ENCODE measurements around the gene PARVA. TPM values are rescaled to one million over a fixed set of nuclear protein-coding genes. Genes with fewer than 3 reads are reported as not detected.

The PARVA gene
- total RNA-seq, 1 experiment from 2014 or later: 43.9 TPM

DNA sequence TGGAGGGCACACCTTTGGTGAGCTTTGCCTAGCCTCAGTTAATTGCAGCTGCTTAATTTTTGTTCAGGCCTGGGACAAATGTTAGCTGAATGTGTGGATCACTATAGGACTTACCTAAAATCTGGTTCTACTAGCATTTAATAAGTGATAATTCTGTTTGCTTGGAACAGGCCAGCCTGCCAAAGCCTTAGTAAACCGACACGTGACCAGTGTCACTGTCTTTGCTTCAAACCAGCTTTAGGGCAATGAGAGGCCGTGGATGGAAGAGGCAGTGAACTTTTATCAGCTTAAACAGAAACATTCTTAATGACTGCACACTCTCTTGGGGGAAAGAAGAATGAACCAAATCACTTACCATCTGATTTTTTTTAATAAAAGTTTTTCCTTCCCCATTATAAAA lies 10.8 kb downstream of the PARVA start:
- Histone ChIP-seq H3K4me1 (peaks cover 19% of the 10 kb centered on the region), H3K9me3 (replicated peaks) (peaks cover 2% of the 10 kb centered on the region; the same call in 1 of the 2 replicates), H3K27me3 (no peaks in the 10 kb centered on the region), H3K36me3 (peaks cover 5% of the 10 kb centered on the region), H3K4me3 (no peak overlapping the region), H3K27ac (no peak overlapping the region)
- DNase-seq: no peak

DNA sequence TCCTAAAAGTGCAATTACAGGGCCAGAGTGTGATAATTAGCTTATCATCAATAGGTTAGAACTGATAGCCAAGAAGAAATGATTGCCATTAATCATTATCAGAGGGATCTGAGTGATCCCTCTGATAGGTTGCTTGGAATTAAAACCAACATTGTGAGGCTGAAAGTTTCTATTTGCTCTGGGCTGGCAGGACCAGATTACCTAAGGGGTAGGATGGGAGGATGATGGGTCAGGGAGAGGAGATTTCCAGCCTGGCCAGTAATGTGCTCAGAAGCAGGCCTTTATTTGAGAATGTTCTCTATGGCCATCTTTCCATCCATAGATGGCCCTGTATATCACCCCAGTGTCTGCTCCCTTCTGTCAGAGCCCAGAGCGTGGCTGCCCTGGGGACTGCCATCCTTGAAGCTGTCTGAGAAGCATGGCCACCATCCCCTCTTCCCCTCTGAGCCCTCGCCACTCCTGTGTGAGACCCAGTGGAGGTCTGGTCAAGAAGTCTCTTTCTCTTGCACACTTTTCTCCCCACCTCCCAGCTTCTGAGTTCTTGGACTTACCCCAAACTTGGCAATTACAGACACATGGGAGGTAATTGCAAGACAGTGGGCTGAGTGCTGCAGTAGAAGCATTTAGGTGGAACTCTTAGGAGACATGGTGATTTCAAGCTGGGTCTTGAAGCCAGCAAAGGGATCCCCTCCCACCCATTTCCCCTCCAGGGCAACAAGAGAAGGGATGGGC lies 11.7 kb downstream of the PARVA start:
- H3K36me3 ChIP-seq: peaks cover 8% of the 10 kb centered on the region
- H3K9me3 ChIP-seq (replicated peaks): peaks cover 7% of the 10 kb centered on the region; the same call in 1 of the 2 replicates
- no peak for DNase-seq
- H3K4me3 ChIP-seq: no peak overlapping the region
- H3K27me3 ChIP-seq: no peaks in the 10 kb centered on the region
- H3K27ac ChIP-seq: no peak overlapping the region
- H3K4me1 ChIP-seq: peaks cover 19% of the 10 kb centered on the region

DNA sequence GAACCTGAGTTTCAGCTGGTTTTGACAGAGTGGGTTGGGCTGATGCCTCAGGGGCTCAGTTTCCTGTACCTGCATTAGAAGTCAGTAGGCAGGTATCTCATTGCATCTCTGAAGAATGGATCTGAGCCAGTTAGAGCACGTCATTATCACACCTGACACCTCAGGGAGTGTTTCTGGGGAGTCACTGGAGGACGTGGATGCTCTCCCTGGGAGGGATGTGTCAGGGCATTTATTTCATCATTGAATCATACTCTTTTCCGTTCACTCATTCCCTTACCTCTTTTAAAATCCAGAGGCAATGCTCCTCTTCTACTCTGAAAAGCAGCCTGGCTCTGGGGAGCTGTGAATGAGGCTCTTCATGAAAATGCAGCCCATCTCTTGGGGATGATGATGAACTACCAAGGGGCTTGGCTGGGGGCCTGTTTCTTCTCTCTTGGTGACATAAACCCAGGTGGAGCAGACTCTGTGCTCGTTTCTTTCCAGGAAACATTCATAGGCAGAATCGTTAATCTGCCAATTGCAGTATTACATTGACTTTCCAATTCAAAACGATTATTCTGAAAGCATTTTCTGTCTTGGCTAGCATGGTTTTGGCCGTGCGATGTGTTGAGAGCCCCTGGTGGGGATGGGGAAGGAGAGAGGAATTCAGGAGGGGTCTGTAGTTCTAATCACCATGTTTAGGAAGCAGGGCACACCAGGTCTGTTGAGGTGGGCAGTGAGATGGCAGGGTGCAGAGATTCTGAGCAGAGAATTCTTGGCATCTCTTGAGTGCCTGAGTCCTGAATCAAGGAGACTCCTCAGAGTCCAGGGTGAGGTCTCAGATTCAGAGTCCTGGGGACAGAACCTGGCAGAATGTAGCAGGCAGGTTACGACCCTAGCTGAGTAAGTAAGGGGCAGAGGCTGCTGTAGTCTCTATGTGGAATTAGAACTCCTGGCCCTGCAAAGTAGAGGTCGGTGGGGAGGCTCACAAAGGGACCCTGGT lies 12.6 kb downstream of the PARVA start:
- peaks cover 19% of the 10 kb centered on the region for H3K4me1 ChIP-seq
- no peak for DNase-seq
- peaks cover 6% of the 10 kb centered on the region for H3K36me3 ChIP-seq
- H3K9me3 ChIP-seq (replicated peaks): peaks cover 7% of the 10 kb centered on the region; the same call in 1 of the 2 replicates
- no peak overlapping the region for H3K4me3 ChIP-seq
- no peaks in the 10 kb centered on the region for H3K27me3 ChIP-seq
- peak overlapping the region; percentile 37 for H3K27ac ChIP-seq

DNA sequence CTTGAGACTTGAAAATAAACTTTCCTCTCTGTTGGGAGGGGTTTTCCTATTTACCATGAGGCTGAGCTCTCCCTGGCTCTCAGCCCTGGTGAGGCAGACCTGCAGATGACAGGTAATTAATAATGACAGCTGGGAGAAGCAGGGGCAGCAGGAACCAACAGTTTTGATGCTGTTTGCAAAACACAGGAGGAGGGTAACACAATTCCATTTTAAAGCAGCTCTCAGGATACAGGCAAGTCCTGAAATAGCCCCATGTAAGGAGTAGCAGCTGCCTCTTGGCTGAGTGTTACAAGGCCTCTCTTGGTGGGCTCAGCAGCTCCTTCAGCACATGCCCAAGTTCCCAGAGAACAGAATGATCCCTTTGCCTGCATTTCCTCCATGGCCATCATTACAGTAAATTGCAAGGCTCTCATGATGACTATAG lies 13.3 kb downstream of the PARVA start:
- Histone ChIP-seq H3K27me3 (no peaks in the 10 kb centered on the region), H3K4me3 (no peak overlapping the region), H3K36me3 (peaks cover 7% of the 10 kb centered on the region), H3K4me1 (peaks cover 19% of the 10 kb centered on the region), H3K27ac (peak overlapping the region; percentile 37), H3K9me3 (replicated peaks) (peaks cover 7% of the 10 kb centered on the region; the same call in 1 of the 2 replicates)
- peak; percentile 74 to 87 for DNase-seq

DNA sequence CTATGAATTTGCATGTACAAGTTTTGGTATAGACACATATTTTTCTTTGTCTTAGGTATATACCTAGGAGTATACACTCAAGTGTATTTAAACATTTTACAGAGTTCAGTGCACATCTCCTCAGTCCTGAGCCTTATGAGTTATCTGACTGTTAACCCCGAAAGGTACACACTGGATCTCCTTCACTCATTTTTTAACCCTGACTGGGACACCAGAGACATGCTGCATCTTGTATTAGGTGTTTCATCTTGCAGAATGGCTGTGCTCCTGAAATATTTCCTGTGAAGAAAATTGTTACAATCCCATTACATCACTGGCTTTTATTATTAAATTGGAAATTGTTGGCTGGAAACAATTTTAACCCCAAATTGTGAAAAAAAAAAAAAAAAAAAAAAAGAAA lies 15.3 kb downstream of the PARVA start:
- Histone ChIP-seq H3K36me3 (peaks cover 13% of the 10 kb centered on the region), H3K4me3 (no peak overlapping the region), H3K27me3 (no peaks in the 10 kb centered on the region), H3K4me1 (peaks cover 17% of the 10 kb centered on the region), H3K9me3 (replicated peaks) (peaks cover 13% of the 10 kb centered on the region), H3K27ac (no peak overlapping the region)
- no peak for DNase-seq

DNA sequence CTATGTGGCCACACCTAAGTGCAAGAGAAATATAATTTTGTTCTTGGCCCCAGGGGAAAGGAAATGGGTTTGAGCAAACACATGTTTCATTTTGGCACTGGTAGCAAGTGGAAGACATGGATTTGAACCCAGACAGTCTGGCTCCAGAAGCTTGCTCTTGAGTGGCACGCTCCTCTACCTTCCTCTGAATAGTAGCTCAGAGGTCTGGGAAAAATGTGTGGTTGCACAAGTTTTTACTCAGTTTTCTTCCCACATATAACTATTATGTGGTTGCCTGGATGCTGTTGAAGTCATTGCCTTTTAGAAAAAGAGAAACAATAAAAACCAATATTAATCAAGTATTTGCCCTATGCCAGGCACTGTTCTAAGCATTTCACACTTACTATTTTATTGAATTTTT lies 16.3 kb downstream of the PARVA start:
- Histone ChIP-seq H3K27ac (no peak overlapping the region), H3K27me3 (no peaks in the 10 kb centered on the region), H3K4me1 (peaks cover 17% of the 10 kb centered on the region), H3K36me3 (peaks cover 13% of the 10 kb centered on the region), H3K4me3 (no peak overlapping the region), H3K9me3 (replicated peaks) (peaks cover 13% of the 10 kb centered on the region)
- DNase-seq: no peak

DNA sequence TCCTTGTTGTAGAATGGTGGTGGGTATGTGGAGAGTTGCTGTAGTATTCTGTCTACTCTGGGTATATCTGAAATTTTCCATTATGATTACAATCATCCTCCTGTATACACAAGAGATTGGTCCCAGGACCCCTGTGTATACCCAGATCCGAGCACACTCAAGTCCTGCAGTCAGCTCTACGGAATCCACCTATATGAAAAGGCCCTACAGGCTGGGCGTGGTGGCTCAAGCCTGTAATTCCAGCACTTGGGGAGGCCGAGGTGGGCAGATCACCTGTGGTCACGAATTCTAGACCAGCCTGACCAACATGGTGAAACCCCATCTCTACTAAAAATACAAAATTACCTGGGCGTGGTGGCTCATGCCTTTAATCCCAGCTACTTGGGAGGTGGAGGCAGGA lies 17.2 kb downstream of the PARVA start:
- Histone ChIP-seq H3K36me3 (peaks cover 13% of the 10 kb centered on the region), H3K4me3 (no peak overlapping the region), H3K9me3 (replicated peaks) (peaks cover 13% of the 10 kb centered on the region), H3K4me1 (peaks cover 17% of the 10 kb centered on the region), H3K27me3 (no peaks in the 10 kb centered on the region), H3K27ac (no peak overlapping the region)
- no peak for DNase-seq

DNA sequence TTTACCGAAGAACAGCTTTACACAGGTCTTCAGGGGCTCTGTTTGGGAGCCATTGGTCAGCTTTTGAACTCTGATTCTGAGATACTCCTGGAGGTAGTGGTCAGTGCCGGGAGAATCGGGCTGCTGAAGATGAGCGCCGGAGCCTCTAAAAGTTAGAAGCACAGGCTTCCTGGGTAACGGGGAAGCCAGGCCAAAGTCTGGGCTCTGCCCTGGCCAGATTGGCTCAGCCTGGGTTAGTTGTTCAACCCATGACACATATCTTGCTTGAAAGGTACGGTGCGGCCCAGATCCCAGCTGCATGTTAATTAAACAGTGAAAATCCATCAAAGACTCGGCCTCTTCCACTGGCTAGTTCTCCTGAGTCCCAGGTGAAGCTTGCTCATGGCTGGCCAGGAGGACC lies 18.0 kb downstream of the PARVA start:
- no peak overlapping the region for H3K27ac ChIP-seq
- H3K36me3 ChIP-seq: peaks cover 13% of the 10 kb centered on the region
- H3K4me1 ChIP-seq: peaks cover 13% of the 10 kb centered on the region
- peaks cover 13% of the 10 kb centered on the region for H3K9me3 ChIP-seq (replicated peaks)
- no peak for DNase-seq
- H3K4me3 ChIP-seq: no peak overlapping the region
- H3K27me3 ChIP-seq: no peaks in the 10 kb centered on the region

DNA sequence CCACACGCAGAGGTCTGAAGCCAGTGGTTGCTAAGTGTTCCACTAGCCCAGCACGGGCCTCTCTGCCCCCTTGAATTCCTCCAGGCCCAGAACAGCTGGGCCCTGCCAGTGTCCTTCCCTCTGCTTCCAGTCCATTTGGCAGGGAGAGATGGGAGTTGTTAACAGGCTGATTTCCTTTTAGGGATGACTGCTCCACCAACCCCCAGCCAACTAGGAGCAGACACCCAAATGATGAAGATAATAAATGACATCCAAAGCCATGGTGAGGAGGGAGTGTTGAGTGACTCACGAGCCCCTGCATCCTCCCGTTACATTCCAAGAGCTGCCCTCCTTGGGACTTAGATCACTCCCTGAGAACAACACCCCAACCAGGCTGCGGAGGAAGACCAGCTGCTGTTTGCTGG lies 20.6 kb downstream of the PARVA start:
- no peaks in the 10 kb centered on the region for H3K27me3 ChIP-seq
- H3K9me3 ChIP-seq (replicated peaks): peaks cover 13% of the 10 kb centered on the region
- peak; percentile 71 to 72 for DNase-seq
- peaks cover 13% of the 10 kb centered on the region for H3K36me3 ChIP-seq
- H3K27ac ChIP-seq: no peak overlapping the region
- H3K4me3 ChIP-seq: no peak overlapping the region
- no peaks in the 10 kb centered on the region for H3K4me1 ChIP-seq

DNA sequence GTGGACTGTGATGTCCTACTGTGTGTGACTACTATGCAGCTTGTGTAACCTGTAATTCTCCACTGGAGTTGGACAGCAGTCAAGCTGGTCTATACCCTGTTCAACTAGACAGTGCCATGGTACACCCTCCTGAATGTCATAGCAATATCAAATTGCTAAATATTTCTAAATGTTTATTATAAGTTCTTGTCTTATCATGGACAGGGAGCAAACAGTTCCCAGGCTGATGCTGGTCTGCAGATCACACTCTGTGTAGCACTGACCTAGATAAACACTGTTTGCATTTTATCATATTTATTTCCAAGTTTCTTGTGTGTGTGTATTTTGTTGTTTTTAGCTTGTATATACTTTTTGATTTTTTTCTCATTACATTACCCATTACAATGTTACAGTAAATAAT lies 22.0 kb downstream of the PARVA start:
- Histone ChIP-seq H3K4me1 (no peaks in the 10 kb centered on the region), H3K4me3 (no peak overlapping the region), H3K9me3 (replicated peaks) (peaks cover 7% of the 10 kb centered on the region), H3K27me3 (no peaks in the 10 kb centered on the region), H3K27ac (no peak overlapping the region), H3K36me3 (peaks cover 7% of the 10 kb centered on the region)
- no peak for DNase-seq

DNA sequence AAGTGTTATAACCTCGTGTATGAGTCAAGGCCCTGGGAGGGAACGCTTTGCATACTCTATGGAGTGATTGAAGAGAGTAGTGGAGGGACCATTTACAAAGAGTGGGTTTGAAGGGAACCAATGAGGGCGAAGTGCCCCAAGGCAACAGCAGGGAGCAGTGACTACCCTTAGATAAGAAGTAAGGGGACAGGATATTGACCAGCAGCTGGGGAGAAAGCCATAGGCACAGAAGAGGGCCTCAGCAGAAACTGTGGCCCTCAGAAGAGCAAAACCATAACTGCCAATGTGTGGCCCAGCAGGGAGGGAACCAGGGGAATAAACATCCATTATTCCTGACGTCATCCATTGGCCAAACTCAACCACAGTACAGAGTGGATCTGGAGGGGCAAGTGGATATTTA lies 24.7 kb downstream of the PARVA start:
- Histone ChIP-seq H3K27me3 (no peaks in the 10 kb centered on the region), H3K9me3 (replicated peaks) (no peaks in the 10 kb centered on the region), H3K36me3 (no peaks in the 10 kb centered on the region), H3K27ac (no peak overlapping the region), H3K4me3 (no peak overlapping the region), H3K4me1 (no peaks in the 10 kb centered on the region)
- DNase-seq: peak in 1 of 2 experiments; percentile 23

DNA sequence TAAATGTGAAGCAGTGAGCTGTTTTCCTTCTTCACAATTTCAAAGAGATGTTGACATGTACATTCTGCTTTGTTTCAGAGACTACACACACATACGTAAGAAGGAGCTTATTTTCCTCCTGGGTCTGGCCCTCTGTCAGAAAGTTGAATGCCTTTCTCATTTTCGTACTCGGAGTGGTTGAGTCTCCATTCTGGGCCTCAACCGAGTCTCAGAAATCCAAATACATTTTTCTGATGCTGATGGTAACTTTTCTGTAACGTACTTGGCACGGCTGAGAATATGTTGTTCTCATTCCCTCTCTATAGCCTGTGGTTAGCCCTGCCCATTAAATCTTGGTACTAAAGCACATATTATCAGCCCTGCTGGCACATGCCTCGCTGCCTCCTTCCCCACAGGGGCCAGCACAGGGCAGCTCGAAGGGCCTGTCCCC lies 25.3 kb downstream of the PARVA start:
- Histone ChIP-seq H3K4me1 (no peaks in the 10 kb centered on the region), H3K27ac (no peak overlapping the region), H3K4me3 (no peak overlapping the region), H3K27me3 (no peaks in the 10 kb centered on the region), H3K36me3 (no peaks in the 10 kb centered on the region), H3K9me3 (replicated peaks) (no peaks in the 10 kb centered on the region)
- DNase-seq: no peak

DNA sequence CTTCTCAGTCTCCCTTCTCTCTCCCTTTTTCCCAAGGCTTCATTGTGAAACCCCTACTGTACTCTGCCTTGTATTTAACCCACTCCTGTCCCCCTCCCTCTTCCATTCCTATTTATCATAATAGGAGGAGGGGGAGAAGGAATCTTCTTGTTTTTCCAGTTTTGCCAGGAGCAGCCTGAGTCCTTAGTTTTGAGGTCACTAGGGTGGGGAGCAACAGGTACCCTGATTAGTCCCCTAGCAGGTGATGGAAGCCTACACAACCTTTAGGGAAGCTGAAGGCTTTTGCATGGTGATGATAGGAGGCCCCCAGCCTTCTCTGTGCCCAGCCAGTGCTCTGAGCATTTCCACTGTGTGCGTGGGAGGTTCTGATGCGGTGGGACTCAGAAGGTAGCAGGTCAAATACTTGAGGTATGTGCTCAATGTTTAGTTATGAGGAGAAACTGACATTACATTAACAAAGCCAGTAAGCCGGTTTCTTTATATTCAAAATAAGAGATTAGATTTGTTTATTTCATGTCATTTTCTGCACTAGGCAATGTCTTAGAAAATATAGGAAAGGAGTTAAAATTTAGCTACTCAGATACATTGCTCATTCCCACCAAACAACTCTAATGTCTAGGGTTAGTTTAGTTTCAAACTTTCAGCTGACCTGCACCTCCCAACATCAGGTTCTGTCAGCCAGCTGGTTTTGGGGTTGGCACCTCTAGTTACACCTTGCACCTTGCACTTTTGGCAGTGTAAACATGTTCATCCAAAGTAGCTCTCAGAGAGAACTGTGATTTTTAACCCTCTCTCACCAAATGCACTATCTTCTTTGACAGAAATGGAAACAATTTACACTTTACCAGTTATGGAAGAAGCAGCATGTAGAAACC lies 26.0 kb downstream of the PARVA start:
- Histone ChIP-seq H3K27me3 (no peaks in the 10 kb centered on the region), H3K4me3 (no peak overlapping the region), H3K36me3 (no peaks in the 10 kb centered on the region), H3K9me3 (replicated peaks) (no peaks in the 10 kb centered on the region), H3K27ac (no peak overlapping the region), H3K4me1 (no peaks in the 10 kb centered on the region)
- DNase-seq: no peak

DNA sequence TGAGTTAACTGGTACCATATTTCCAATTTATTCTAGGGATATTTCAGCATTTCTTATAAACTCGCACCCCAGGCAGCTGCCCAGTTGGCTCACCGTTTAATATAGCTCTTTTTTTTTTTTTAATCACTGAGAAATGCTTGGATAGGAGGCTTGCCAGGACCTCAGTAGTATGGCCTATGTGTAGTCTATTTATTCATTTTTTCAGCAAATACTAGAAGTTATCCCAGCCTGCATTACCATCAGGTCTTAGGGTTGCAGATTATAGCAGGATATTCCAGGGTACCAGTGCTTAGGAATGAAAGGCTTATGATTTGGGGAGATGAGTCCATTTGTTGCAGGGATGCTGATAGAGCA lies 26.6 kb downstream of the PARVA start:
- H3K27me3 ChIP-seq: no peaks in the 10 kb centered on the region
- no peaks in the 10 kb centered on the region for H3K9me3 ChIP-seq (replicated peaks)
- DNase-seq: no peak
- H3K4me1 ChIP-seq: no peaks in the 10 kb centered on the region
- H3K4me3 ChIP-seq: no peak overlapping the region
- no peaks in the 10 kb centered on the region for H3K36me3 ChIP-seq
- no peak overlapping the region for H3K27ac ChIP-seq

Data from SJCRH30 (cell line).